K562 (cell line): ENCODE data around the gene R3HDM2. TPM values are rescaled to one million over a fixed set of nuclear protein-coding genes. Genes with fewer than 3 reads are reported as not detected.

Experiments
- ATF1 ChIP-seq, 2 experiments: fragments of 450-650 bp in 1 of 2; IDR thresholded peaks; 2 replicates each; pipeline ENCODE4 v1.6.1; 2016; ENCODE audit warnings: missing compliant biosample characterization in 1 of 2, missing genetic modification characterization in 1 of 2
- DMBX1 ChIP-seq: fragments of 250-450 bp; sonication (Bioruptor Pico); IDR thresholded peaks from 2 replicates; pipeline ENCODE4 v1.8.0; 2022; ENCODE audit warnings: inconsistent platforms, mild to moderate bottlenecking, moderate library complexity, borderline replicate concordance
- E2F8 ChIP-seq: fragments of 450-650 bp; IDR thresholded peaks from 2 replicates; pipeline ENCODE4 v1.7.1; 2018; ENCODE audit warnings: mild to moderate bottlenecking, low read depth; ENCODE audit not compliant: partially characterized antibody
- EP300 ChIP-seq: IDR thresholded peaks from 2 replicates; pipeline ENCODE4 v1.6.1; 2012; ENCODE audit warnings: low read length, improper control_type of control experiment
- ETV6 ChIP-seq, 3 experiments: fragments of 150-350 bp in 1 of 3; sonication (generic) in 1 of 3; formaldehyde crosslinking in 1 of 3; IDR thresholded peaks; 2 replicates each; pipeline versions ENCODE4 v1.6.1 to v1.8.0; 2014 to 2022; ENCODE audit warnings: borderline replicate concordance in 2 of 3, low read depth in 2 of 3, antibody characterized with exemption in 1 of 3, low read length in 1 of 3, mild to moderate bottlenecking in 1 of 3, missing genetic modification reagents in 1 of 3
- FOXP1 ChIP-seq: sonication (generic); formaldehyde crosslinking; IDR thresholded peaks from 2 replicates; pipeline ENCODE4 v1.8.0; 2022; ENCODE audit warnings: mild to moderate bottlenecking, missing genetic modification reagents
- HNRNPLL ChIP-seq: fragments of 200-400 bp; formaldehyde crosslinking; IDR thresholded peaks from 2 replicates; pipeline ENCODE4 v1.6.1; 2017; ENCODE audit warnings: low read length, low read depth, mild to moderate bottlenecking; ENCODE audit not compliant: poor library complexity, severe bottlenecking
- IRF1 ChIP-seq: sonication (generic); formaldehyde crosslinking; IDR thresholded peaks from 2 replicates; pipeline ENCODE4 v1.8.0; 2022; ENCODE audit warnings: missing genetic modification reagents, mild to moderate bottlenecking, borderline replicate concordance
- KAT8 ChIP-seq: fragments of 450-650 bp; IDR thresholded peaks from 2 replicates; pipeline ENCODE4 v1.6.1; 2016; ENCODE audit warnings: low read depth, mild to moderate bottlenecking
- KLF1 ChIP-seq: fragments of 450-650 bp; IDR thresholded peaks from 2 replicates; pipeline ENCODE4 v1.6.1; 2016; ENCODE audit warnings: missing genetic modification characterization, missing compliant biosample characterization
- MYNN ChIP-seq, 2 experiments: sonication (generic); formaldehyde crosslinking in 1 of 2; IDR thresholded peaks; 2 replicates each; pipeline versions ENCODE4 v1.5.0 to v1.6.1; 2016 to 2020; ENCODE audit warnings: antibody characterized with exemption in 1 of 2, missing genetic modification reagents in 1 of 2
- PML ChIP-seq: IDR thresholded peaks from 2 replicates; pipeline ENCODE4 v1.6.1; 2012; ENCODE audit warnings: low read length, inconsistent platforms
- SMC3 ChIP-seq: conservative IDR thresholded peaks from 2 replicates; pipeline ENCODE4 v1.6.1; 2011; ENCODE audit warnings: low read depth, low read length, improper control_type of control experiment; ENCODE audit not compliant: insufficient read depth
- SP2 ChIP-seq: IDR thresholded peaks from 2 replicates; pipeline ENCODE4 v1.6.1; 2011; ENCODE audit warnings: mild to moderate bottlenecking, low read depth, low read length, moderate library complexity; ENCODE audit not compliant: poor library complexity, severe bottlenecking; ENCODE audit errors: extremely low read depth
- SUPT5H ChIP-seq: fragments of 450-650 bp; IDR thresholded peaks from 2 replicates; pipeline ENCODE4 v1.6.1; 2016
- XRCC5 ChIP-seq: fragments of 200-400 bp; formaldehyde crosslinking; IDR thresholded peaks from 2 replicates; pipeline ENCODE4 v1.6.1; 2017; ENCODE audit warnings: low read depth, mild to moderate bottlenecking, low read length
- YY1 ChIP-seq, 3 experiments: IDR thresholded peaks; 2 replicates each; pipeline ENCODE4 v1.6.1; 2011; ENCODE audit warnings: low read length in 2 of 3, mild to moderate bottlenecking in 2 of 3, moderate library complexity in 2 of 3, borderline replicate concordance in 1 of 3, control low read depth in 1 of 3, low read depth in 1 of 3; ENCODE audit not compliant: insufficient read depth in 3 of 3, insufficient replicate concordance in 2 of 3, control insufficient read depth in 1 of 3, insufficient read length in 1 of 3; ENCODE audit errors: extremely low read depth in 1 of 3
- ZNF354B ChIP-seq: fragments of 250-450 bp; sonication (Bioruptor Pico); IDR thresholded peaks from 2 replicates; pipeline ENCODE4 v1.4.0; 2020
- polyA plus RNA-seq, 8 experiments: library from polyadenylated mRNA; depleted of rRNA in 4 of 8; stranded (reverse) in 5 of 8; unstranded in 3 of 8; fragments of >200 nt; fragmentation: Nextera tagmentation in 2 of 8; fragmentation: Illumina TruSeq in 1 of 8; extraction: Ambion mirVana in 2 of 8; extraction: Trizol in 1 of 8; gene quantifications; 2 replicates each; pipeline versions ENCODE4 v1.2.1 to v1.2.3, GENCODE V29; 2011 to 2014; ENCODE audit warnings: inconsistent platforms in 1 of 8, missing spikeins in 1 of 8
- total RNA-seq, 7 experiments: library from RNA; depleted of rRNA in 6 of 7; stranded (reverse); fragments of >200 nt in 6 of 7; fragmentation: Illumina TruSeq in 2 of 7; extraction: Trizol in 2 of 7; gene quantifications; 2 replicates each; pipeline versions ENCODE4 v1.2.1 to v1.2.3, GENCODE V29; 2011 to 2021; ENCODE audit warnings: low replicate concordance in 1 of 7
- TF ChIP-seq, protein P1 (sequence below): fragments of 250-450 bp; sonication (Bioruptor Pico); IDR thresholded peaks from 2 replicates; pipeline ENCODE4 v1.4.0; 2020; ENCODE audit warnings: mild to moderate bottlenecking, moderate library complexity, borderline replicate concordance

The R3HDM2 gene
- total and polyA plus RNA-seq, 9 of the 15 experiments (the other 6 are each of a cell fraction or from before 2014, with no cell fraction given): 3.3 to 18.8 (median 9.0) TPM

DNA sequence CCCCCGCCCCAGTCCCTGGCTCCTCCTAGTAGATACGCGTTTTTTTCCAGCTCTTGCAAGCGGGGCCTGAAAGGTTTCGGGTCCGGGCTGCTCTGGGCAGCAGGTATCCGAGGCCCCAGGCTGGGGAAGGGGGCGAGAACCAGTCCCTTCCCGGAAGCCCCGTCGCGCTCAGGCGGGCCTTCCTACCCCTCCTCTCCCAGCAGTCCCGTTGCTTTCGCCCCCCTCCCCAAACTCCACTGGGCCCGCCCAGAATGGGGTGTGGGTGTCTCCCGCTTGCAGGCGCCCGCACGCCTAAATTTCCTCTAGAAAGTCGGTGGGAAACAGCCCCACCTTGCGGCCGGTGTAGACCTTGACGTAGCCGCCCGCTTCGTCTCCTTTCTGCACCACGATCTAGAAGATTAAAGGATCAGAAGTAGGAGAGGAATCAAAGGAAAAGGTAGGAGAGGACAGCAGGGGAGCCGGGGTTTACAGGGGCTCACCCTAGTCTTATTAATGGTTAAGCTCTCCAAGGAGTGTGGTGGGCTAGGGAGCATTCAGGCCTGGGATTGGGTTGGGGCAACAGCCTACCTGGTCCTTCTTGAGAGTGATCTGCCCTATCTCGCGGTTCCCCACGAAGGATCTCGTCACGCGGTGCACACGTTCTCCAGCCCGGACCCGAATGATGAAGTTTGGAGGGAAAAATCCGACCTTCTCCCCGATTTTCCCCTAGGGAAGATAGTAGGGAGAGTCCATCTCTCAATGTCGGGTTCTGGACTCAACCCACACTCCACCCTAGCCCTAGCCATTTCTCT is 187.1 kb downstream of the R3HDM2 start (continued):
- peak; percentile 67; the same call in 1 of the 2 replicates for TF ChIP-seq XRCC5
- TF ChIP-seq SMC3: 0 out of 2 replicates have a peak, but pooled peaks have one; percentile 42
- TF ChIP-seq YY1 (IDR thresholded peaks at IDR 0.05; ENCODE audit: borderline replicate concordance in 1 of 3, control insufficient read depth in 1 of 3, extremely low read depth in 1 of 3, insufficient read depth in 3 of 3, insufficient read length in 1 of 3, insufficient replicate concordance in 2 of 3, low read depth in 1 of 3, low read length in 2 of 3): peak in 1 of 3 experiments; percentile 21
- TF ChIP-seq ATF1 (CRISPR knock-in tag; IDR thresholded peaks at IDR 0.05): no peak
- peak; percentile 77 for TF ChIP-seq ATF1 (tag; IDR thresholded peaks at IDR 0.05)
- no peak for TF ChIP-seq IRF1 (CRISPR knock-in tag)
- TF ChIP-seq FOXP1 (CRISPR knock-in tag): 0 out of 2 replicates have a peak, but pooled peaks have one; percentile 53
- TF ChIP-seq KLF1 (tag): peak; percentile 44; the same call in 1 of the 2 replicates
- no peak for TF ChIP-seq SUPT5H
- TF ChIP-seq MYNN (IDR thresholded peaks at IDR 0.05): no peak
- TF ChIP-seq MYNN (CRISPR knock-in tag; IDR thresholded peaks at IDR 0.05): no peak
- no peak for TF ChIP-seq DMBX1
- no peak for TF ChIP-seq E2F8
- no peak for TF ChIP-seq EP300
- TF ChIP-seq SP2: no peak
- TF ChIP-seq ZNF354B (CRISPR knock-in tag): no peak
- TF ChIP-seq PML: 0 out of 2 replicates have a peak, but pooled peaks have one; percentile 12
- peak; percentile 35 for TF ChIP-seq HNRNPLL
- TF ChIP-seq ETV6 (IDR thresholded peaks at IDR 0.05; ENCODE audit: borderline replicate concordance in 1 of 2, low read depth in 2 of 2, low read length in 1 of 2): no peak
- TF ChIP-seq ETV6 (CRISPR knock-in tag; IDR thresholded peaks at IDR 0.05; ENCODE audit: borderline replicate concordance): no peak
- TF ChIP-seq, protein P1, sequence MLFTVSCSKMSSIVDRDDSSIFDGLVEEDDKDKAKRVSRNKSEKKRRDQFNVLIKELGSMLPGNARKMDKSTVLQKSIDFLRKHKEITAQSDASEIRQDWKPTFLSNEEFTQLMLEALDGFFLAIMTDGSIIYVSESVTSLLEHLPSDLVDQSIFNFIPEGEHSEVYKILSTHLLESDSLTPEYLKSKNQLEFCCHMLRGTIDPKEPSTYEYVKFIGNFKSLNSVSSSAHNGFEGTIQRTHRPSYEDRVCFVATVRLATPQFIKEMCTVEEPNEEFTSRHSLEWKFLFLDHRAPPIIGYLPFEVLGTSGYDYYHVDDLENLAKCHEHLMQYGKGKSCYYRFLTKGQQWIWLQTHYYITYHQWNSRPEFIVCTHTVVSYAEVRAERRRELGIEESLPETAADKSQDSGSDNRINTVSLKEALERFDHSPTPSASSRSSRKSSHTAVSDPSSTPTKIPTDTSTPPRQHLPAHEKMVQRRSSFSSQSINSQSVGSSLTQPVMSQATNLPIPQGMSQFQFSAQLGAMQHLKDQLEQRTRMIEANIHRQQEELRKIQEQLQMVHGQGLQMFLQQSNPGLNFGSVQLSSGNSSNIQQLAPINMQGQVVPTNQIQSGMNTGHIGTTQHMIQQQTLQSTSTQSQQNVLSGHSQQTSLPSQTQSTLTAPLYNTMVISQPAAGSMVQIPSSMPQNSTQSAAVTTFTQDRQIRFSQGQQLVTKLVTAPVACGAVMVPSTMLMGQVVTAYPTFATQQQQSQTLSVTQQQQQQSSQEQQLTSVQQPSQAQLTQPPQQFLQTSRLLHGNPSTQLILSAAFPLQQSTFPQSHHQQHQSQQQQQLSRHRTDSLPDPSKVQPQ: no peak
- no peak for TF ChIP-seq KAT8
